ENCODE data around the gene HSD17B11.

Gene HSD17B11

GRCh38 chr4:87330761-87331160 lies 60.2 kb downstream of the HSD17B11 start:
- TF ChIP-seq, protein P1, sequence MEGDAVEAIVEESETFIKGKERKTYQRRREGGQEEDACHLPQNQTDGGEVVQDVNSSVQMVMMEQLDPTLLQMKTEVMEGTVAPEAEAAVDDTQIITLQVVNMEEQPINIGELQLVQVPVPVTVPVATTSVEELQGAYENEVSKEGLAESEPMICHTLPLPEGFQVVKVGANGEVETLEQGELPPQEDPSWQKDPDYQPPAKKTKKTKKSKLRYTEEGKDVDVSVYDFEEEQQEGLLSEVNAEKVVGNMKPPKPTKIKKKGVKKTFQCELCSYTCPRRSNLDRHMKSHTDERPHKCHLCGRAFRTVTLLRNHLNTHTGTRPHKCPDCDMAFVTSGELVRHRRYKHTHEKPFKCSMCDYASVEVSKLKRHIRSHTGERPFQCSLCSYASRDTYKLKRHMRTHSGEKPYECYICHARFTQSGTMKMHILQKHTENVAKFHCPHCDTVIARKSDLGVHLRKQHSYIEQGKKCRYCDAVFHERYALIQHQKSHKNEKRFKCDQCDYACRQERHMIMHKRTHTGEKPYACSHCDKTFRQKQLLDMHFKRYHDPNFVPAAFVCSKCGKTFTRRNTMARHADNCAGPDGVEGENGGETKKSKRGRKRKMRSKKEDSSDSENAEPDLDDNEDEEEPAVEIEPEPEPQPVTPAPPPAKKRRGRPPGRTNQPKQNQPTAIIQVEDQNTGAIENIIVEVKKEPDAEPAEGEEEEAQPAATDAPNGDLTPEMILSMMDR (IDR thresholded peaks at IDR 0.05; ENCODE audit: unreplicated experiment in 3 of 3) = no peak
- no peak overlapping the region for H3K27ac Mint-ChIP-seq
- peaks cover 40% of the 10 kb centered on the region for H3K36me3 Mint-ChIP-seq (ENCODE audit: low read depth)
- no peaks in the 10 kb centered on the region for H3K27me3 Mint-ChIP-seq (ENCODE audit: low read depth)
- H3K4me3 Mint-ChIP-seq = no peak overlapping the region
- H3K4me1 Mint-ChIP-seq = no peaks in the 10 kb centered on the region
- peaks cover 46% of the 10 kb centered on the region for H3K9me3 Mint-ChIP-seq

GRCh38 chr4:87327136-87327535 lies 63.9 kb downstream of the HSD17B11 start:
- Mint-ChIP-seq H3K36me3 (ENCODE audit: low read depth) (peaks cover 11% of the 10 kb centered on the region), H3K4me3 (no peak overlapping the region), H3K4me1 (no peaks in the 10 kb centered on the region), H3K27ac (no peak overlapping the region), H3K9me3 (peaks cover 21% of the 10 kb centered on the region), H3K27me3 (ENCODE audit: low read depth) (no peaks in the 10 kb centered on the region)
- TF ChIP-seq, protein P1 (IDR thresholded peaks at IDR 0.05; ENCODE audit: unreplicated experiment in 3 of 3) = no peak

GRCh38 chr4:87326460-87326859 lies 64.5 kb downstream of the HSD17B11 start:
- no peak overlapping the region for H3K27ac Mint-ChIP-seq
- no peaks in the 10 kb centered on the region for H3K4me1 Mint-ChIP-seq
- H3K36me3 Mint-ChIP-seq (ENCODE audit: low read depth) = peaks cover 6% of the 10 kb centered on the region
- no peaks in the 10 kb centered on the region for H3K27me3 Mint-ChIP-seq (ENCODE audit: low read depth)
- TF ChIP-seq, protein P1 (IDR thresholded peaks at IDR 0.05; ENCODE audit: unreplicated experiment in 3 of 3) = no peak
- H3K9me3 Mint-ChIP-seq = peaks cover 16% of the 10 kb centered on the region
- H3K4me3 Mint-ChIP-seq = no peak overlapping the region

DNA sequence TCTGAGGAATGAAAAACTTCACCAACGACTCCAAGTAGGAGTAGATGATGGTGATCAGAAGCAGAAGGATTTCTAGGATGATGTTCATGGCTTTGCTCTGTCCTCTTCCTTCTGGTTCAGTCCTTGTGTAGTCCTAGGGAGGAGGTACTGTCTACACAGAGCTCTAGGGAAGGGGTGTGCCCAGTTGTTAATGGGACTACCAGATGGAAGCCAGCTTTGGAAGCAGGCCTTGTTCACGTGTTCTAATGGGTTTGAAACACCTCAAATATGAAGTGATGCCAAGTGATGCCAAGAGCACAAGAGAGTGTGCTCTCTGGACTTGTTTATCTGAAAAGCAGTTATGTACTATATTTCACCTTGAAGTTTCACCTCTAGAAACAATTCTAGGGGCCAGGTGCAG lies 68.2 kb downstream of the HSD17B11 start, which contains the start of gene HSD17B13:
HSD17B13 (minus strand) TSS at position 129 of the 400 bp plus-strand sequence; CDS start at position 88, 41 bp downstream.
- H3K36me3 Mint-ChIP-seq (ENCODE audit: low read depth) = no peaks in the 10 kb centered on the region
- H3K9me3 Mint-ChIP-seq = no peaks in the 10 kb centered on the region
- no peak within 1 kb of the TSS for H3K27ac Mint-ChIP-seq
- H3K4me1 Mint-ChIP-seq = no peaks in the 10 kb centered on the region
- H3K27me3 Mint-ChIP-seq (ENCODE audit: low read depth) = peaks cover 3% of the 10 kb centered on the region
- no peak within 1 kb of the TSS for H3K4me3 Mint-ChIP-seq
- TF ChIP-seq, protein P1 (IDR thresholded peaks at IDR 0.05; ENCODE audit: unreplicated experiment in 3 of 3) = no peak

- no peaks in the 10 kb centered on the region for H3K9me3 Mint-ChIP-seq
- H3K4me3 Mint-ChIP-seq = no peak overlapping the region
- no peaks in the 10 kb centered on the region for H3K36me3 Mint-ChIP-seq (ENCODE audit: low read depth)
- H3K27me3 Mint-ChIP-seq (ENCODE audit: low read depth) = peaks cover 3% of the 10 kb centered on the region
- TF ChIP-seq, protein P1 (IDR thresholded peaks at IDR 0.05; ENCODE audit: unreplicated experiment in 3 of 3) = no peak
- H3K27ac Mint-ChIP-seq = no peak overlapping the region
- H3K4me1 Mint-ChIP-seq = no peaks in the 10 kb centered on the region
Observed at GRCh38 chr4:87321888-87322287, 69.1 kb downstream of the HSD17B11 start.

GRCh38 chr4:87317527-87317926 lies 73.5 kb downstream of the HSD17B11 start:
- peaks cover 4% of the 10 kb centered on the region for H3K4me1 Mint-ChIP-seq
- no peak overlapping the region for H3K4me3 Mint-ChIP-seq
- TF ChIP-seq, protein P1 (IDR thresholded peaks at IDR 0.05; ENCODE audit: unreplicated experiment in 3 of 3) = no peak
- no peaks in the 10 kb centered on the region for H3K36me3 Mint-ChIP-seq (ENCODE audit: low read depth)
- H3K27ac Mint-ChIP-seq = no peak overlapping the region
- no peaks in the 10 kb centered on the region for H3K9me3 Mint-ChIP-seq
- H3K27me3 Mint-ChIP-seq (ENCODE audit: low read depth) = peaks cover 3% of the 10 kb centered on the region

Measured in nephron (organoid).